HG02870 (cell line): ENCODE measurements around the gene AGXT.

Experiments
- ATAC-seq: cut with Tn5 transposase; IDR thresholded peaks from one replicate; pipeline ENCODE4 v1.9.1; 2021; ENCODE audit warnings: mild to moderate bottlenecking, moderate library complexity; ENCODE audit not compliant: unreplicated experiment

The AGXT gene

DNA sequence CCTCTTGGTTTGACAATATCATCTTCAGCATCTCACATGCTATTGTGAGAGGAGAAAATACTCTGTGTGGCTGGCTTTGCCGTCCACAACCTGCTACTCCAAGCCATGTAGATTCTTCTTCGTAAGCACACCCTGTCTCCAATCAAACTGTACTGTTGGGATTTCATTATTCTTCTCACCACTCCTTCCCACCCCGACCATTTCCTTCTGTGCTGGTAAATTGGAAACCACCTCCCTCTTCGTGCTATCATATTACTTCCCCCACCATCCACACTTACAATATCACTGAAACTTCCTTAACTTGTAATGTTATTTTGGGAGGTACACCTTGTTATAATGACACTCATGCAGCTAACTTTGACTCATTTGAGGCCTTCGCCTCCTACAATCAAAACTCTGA is 3.2 kb upstream of the AGXT start:
- no peak for ATAC-seq

DNA sequence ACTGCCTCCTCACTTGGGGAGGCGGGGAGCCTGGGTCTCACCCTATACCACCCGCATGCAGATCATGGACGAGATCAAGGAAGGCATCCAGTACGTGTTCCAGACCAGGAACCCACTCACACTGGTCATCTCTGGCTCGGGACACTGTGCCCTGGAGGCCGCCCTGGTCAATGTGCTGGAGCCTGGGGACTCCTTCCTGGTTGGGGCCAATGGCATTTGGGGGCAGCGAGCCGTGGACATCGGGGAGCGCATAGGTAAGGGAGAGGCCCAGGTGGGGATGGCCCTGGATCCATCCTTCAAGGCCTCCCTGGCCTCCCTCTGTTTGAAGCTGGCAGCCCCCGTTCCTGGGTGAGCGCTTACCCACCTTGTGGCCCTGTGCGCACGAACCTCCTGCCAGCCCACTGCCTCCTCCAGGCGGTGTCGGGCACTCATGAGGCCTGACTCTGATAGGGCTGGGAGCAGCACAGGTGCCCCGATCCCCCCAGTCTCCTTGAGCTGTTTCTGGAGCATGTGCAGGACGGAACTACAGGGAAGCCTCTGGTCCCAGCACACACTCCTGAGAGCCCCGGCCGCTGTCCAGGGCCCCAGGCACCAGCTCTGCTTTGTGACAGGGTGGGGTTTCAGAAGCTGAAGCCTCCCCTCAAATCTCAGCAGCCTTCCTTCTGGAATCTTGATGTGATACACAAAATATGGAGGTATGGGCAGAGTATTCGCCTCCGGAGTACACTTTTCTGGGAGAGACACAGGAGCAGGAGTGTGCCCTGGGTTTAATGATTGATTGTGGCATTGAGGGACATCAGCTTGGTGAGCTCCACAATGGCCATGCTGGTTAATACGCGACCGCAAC is 708 bp downstream of the AGXT start:
- ATAC-seq: no peak

DNA sequence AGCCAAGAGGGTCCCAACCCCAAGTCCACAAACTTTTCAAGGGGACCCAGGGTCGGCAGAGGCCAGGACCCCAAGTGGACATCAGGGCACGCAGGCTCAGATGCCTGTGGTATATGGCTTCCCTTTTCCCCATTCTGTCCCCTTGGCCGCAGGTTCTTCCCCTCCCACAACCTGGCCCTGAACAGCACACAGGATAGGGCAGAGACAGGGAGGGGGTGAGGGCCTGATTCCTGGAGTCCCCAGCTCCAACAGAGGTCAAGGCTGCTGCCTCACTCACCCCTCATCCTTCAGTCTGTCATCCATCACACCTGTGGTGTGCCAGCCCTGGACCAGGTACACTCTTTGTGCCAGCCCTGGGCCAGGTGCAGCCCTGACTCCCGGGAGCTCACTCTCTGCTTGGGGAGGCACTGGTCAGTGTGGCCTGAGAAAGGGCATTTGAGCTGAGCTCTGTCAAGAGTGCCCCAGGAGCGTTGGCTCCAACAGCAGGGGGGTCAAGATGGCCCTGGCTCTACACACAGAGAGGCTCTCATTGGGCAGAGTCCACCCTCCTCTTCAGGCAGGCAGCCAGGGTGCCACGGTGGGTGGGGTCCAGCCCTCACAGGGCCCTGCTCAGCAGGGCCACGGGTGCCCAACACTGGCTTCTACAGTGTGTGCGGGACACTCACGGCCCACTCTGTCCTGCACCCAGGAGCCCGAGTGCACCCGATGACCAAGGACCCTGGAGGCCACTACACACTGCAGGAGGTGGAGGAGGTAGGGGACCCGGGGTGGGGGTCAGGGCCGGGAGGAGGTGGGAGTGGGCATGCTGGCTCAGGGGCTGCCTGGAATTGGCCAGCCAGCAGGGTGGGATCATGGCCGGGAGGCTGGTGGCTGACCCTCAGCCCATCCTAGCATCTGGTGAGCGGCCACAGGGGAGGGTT is 1.6 kb downstream of the AGXT start:
- no peak for ATAC-seq

DNA sequence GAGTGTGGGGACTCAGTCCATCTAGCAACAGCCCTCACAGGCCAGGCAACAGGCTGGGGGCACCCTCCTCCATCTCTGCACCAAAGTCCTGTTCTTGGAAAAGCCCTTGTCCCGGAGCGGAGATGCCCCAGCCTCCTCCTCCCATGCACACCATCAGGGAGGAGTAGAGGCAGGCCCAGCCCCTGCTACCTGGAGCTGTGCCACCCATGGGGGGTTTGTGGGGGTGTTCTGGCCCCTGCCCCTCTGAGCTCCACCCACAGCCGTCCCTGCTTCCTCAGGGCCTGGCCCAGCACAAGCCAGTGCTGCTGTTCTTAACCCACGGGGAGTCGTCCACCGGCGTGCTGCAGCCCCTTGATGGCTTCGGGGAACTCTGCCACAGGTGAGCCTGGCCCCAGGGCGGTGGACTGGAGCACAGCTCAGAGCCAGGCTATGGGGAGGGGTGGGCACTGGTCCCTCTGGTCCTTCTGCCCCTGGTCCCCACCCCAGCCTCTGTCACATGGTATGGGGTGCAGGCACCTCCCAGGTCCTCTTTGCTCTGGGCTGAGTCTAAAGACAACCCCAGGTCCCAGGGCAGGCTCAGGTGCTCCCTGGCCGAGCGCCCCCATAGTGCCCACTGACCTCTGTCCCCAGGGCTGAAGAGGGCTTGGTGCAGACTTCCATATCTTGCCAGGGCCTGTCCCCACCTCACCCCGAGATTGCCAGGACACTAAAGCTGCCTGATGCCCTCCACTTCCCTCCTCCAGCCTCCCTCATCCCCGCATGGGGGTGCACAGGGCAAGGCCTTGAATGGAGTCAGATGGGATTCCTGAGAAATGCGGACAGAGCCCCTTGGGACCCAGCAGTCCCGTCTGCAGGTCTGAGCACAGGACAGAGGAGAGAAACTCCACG is 2.7 kb downstream of the AGXT start:
- ATAC-seq: no peak

DNA sequence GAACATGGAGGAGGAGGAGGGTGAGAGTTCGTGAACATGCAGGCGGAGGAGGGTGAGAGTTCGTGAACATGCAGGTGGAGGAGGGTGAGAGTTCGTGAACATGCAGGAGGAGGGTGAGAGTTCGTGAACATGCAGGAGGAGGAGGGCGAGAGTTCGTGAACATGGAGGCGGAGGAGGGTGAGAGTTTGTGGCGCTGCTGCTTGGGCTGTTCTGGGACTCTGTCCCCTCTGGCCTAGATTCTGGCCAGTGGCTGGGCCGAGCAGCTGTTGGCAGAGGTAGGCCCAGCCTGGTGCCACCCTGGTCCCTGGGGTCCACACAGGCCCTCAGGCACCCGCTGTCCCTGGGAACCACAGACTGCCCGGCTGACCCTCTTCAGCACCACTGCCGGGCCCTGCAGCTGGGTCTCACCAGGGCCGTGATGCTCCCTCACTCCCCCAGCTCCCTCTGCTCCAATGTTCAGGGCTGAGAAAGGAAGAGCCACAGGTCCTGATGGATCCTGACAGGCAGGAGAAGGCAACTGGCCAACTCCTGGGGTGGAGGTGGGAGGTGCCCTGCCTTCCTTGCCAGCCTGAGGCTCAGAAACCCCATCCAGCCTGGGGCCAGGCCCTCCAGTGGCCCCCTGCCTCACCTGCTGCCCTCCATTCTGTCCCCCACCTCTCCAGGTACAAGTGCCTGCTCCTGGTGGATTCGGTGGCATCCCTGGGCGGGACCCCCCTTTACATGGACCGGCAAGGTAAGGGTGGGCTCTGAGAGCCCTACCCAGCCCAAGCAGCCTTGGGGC is 3.9 kb downstream of the AGXT start:
- no peak for ATAC-seq

DNA sequence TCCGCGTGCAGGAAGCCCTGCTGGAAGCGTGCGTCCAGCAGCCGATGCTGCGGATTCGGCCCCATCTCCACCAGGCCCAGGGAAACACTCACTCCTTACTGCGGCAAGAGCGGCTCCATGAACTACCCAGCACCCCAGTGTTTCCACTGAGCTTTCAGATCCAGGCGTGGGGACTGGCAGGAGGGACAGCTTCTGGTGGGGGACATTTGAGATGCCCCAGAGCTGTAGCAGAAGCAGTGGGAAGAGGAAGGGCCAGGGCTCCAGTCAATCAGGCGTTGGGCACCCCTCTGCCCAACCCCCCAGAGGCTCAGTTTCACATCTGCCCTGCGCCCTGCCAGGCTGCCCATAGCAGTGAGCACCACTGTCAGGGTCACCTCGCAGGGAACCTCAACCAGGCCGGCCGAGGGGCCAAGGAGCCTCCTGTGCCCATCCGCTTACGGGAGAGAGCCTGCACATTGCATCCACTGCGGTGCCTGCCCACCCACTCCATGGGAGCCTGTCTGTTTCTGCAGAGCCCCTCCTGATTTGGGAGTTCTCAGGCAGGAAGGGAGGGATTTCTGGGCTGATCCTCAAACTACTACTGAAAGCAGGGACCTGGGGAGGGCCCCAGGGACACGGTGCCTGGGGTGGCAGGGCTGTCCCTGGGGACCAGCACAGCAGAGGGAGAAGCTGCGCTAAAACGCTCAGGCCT is 4.6 kb downstream of the AGXT start:
- ATAC-seq: no peak

DNA sequence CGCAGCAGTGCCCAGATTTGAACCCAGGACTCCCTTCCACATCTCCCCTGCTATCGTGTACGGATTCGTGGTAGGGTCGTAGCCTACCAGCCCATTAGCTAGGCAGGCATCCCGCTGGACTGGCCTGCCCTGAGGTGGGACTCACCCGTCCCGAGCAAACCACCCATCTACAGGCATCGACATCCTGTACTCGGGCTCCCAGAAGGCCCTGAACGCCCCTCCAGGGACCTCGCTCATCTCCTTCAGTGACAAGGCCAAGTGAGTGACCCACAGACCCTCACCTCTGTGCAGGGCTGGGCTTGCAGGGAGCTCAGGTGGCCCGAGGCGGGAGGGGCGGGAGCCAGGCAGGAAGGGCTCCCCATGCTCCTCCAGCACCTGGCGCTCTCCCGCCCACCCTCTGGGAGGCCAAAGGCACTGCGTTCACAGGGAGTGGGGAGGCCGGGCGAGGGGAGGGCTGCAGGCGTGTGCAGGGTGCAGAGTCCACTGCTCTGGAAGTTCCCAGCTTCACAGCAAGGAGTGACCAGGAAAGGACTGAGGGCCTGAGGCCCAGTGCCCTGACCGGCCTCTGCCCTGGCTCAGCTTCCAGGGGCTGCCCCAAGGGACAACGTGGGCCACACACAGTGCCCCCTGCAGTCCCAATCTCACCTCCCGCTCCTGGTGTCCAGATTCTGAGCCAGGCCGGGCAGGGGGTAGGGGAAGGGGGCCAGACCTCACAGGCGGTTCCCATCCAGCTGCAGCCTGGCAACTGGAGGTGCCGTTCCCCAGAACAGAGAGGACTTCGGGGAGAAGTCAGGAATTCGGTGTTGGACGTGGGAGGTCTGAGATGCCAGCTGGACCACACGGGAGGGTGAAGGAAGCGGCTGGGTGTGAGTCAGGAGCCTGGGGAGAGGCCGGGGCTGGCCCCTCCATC is 5.4 kb downstream of the AGXT start:
- no peak for ATAC-seq

DNA sequence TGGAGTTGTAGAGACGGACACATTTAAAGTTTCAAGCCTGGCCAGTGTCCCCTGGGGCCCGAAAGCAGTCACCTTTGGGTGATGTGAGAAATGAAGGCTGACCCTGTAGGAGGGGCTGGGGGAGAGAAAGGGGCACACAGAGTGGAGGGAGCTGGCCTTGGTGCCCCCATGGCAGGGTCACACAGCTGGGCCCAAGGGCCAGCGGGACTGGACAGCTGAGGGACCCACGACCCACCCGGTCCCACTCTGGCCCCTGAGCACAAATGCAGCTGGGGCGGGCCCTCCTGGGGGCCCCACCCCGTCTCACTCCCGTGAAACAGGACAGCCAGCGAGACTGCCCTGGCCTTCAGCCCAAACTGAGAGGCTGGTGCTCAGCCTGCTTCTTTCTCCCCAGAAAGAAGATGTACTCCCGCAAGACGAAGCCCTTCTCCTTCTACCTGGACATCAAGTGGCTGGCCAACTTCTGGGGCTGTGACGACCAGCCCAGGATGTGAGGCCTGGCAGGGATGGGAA is 6.1 kb downstream of the AGXT start:
- ATAC-seq: no peak

DNA sequence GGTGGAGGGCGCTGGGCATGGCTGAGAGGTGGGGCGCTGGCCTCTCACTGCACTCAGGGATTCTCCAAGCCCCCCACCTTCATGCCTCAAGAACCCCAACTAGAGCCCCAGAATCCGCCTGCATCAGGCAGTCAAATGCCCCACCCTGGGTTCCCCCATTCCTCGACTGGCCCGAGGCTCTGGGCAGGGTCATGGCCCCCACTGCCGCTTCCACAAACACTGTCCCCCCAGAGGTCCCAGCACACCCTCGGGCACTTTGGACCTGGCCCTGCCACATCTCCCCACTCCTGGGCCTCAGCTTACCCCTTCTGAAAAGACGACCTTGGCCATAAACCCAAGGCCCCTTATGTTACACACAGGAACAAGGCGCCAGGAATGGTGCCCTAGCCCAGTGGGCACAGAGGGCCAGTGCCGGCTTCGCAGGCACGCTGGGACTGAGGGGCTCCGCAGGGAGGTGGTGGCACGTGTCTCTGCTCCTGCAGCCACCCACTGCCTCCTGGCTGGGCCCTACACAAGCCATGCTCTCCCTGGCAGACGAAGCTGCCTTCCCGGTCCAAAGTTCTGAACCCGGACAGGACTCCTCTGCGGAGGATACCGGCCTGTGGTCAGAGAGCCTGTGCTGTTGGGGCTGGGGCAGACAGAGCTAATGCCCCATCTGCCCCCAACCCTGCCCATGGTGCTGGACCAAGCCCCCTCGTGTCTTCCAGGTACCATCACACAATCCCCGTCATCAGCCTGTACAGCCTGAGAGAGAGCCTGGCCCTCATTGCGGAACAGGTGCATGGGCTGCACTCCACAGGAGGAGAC is 6.8 kb downstream of the AGXT start:
- no peak for ATAC-seq

DNA sequence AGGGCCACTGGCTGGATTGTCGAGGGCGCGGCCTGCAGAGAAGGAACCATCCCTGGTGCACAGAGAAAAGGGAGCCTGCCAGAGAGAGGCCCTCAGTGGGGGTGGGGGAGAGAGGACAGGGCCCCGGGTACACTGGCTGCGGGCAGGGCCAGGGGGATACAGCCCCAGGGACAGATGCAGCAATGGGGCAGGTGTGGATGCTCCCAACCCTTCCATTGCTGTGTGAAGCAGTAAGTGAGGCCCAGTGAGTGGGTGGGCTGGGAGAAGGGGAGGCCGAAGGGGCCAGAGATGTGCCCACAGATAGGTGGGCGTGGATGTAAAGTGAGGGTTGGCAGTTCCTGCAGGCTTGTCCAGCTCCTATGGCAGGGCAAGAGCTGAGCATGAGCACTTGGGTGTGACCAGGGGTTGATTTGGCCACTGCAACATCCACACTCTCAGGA is 7.4 kb downstream of the AGXT start:
- no peak for ATAC-seq

DNA sequence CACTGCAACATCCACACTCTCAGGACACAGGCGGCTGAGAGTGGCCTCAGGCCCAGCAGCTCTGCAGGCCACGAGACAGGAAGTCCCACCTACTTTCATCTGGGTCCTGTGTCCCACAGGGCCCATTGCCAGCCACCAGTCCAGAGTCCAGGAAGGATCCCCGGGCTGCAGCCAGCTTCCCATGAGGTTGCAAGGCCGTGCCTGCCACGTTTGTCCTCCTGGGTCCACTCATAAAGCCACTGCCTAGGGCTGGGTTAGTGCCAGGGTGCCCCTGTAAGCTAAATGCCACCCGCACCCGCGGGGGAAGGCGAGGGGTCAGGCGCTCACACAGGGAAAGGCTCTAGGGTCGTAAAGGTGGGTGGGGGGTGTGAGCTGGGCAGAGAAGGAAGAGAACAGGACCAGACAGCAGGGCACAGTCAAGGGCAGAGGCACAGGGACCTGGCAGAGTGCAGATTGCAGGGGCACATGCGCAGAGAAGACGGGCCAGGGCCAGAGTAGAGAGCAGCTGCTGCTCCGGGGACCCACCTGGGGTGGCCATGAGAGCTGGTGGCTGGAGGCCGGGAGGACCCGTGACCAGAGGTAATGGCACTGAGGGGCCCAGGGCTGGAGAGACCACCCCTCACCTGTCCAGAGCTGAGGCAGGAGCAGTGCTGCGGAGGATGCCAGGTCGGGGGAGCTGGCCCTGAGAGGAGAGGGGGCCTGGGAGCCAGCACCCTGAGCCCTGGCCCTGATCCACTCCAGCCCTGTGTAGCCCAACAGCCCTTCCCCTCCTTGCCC is 8.0 kb downstream of the AGXT start:
- no peak for ATAC-seq

DNA sequence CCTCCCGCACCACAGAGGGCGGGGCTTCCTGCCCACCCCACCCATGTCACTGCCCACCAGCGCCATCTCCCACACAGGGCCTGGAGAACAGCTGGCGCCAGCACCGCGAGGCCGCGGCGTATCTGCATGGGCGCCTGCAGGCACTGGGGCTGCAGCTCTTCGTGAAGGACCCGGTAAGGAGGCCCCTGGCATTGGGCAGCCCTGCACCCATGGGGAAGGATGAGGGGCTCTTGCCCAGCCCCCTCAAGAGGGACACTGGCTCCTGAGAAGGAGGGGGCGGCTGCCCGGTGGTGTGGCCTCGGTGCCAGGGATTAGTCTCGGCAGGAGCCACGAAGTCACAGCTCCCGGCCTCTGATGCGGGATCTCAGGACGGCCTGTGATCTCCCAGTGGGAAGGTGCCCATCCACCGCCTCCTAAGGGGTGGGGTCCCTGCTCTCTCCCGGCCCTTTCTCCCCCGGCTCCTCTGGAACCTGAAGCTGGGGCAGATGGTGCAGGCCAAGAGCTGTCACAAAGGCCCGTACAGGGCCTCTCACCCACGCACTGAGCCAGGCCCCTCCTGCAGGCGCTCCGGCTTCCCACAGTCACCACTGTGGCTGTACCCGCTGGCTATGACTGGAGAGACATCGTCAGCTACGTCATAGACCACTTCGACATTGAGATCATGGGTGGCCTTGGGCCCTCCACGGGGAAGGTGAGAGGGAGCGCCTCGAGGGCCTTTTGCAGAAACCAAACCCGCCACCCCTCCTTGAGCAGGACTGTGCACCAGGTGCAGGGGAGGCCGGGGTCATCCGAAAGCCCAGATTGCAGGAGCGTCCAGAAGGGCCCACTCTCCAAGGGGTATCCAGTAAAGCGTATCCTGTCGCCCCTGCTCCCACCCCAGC is 9.1 kb downstream of the AGXT start:
- no peak for ATAC-seq

DNA sequence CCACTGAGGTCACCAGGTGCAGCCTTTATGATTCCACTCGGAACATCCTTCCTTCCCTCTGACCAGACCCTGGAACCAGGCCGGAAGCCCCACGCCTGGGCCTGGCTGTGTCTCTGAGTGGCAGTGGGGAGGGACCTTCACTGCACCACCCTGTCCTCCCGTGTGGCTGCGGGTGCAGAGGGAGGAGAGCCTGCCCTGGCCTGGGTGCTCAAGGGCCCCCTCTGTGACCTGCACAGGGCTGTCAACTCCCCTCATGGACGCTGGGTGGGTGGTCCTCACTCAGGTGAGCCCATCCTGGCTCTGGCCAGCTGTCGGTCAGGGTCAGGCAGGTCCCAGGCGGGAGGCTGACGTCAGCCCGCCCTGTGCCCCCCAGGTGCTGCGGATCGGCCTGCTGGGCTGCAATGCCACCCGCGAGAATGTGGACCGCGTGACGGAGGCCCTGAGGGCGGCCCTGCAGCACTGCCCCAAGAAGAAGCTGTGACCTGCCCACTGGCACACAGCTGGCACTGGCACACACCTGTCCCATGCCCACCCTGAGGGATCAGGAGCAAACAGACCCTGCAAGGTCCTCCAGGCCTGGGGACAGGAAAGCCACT is 9.8 kb downstream of the AGXT start:
- no peak for ATAC-seq

DNA sequence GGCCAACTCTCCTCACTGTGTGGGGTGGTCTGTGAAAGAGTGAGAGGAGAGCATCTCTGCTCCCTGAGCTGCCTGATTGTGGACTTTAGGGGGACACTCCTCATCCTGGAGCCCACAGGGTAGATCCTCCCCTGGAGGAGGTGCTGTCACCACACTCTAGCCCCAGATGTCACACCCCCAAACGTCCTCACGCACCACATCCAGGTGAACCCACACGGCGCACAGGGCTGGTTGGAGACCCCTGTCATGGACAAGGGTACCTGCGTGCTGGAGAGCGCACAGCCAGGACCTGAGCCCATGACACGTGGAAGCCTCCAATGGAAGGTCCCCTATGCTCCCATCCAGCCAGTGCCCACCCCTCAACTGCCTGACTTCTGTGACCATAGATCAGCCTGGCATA is 10.5 kb downstream of the AGXT start:
- no peak for ATAC-seq

DNA sequence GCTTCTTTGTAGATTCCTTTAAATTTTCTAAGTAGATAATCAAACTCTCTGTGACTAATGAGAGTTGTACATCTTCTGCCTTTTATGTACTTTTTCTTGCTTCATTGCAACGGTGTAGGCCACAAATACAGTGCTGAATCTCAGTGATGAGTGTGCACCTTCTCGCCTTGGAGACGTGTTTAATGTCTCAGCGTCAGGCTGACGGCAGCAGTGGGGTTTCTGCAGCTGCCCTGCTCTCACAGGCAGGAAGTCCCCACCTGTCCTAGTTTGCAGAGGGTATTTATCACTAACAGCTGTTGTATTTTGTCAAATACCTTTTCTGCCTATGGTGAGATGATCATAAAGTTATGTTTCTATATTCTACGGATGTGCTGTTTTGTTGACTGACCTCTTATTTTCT is 13.3 kb downstream of the AGXT start:
- ATAC-seq: no peak
